Activated B cell treated with CpG ODN at 0.5 μM for 24 hours (primary cell): ENCODE data around the gene TMEM30A. TPM values are rescaled to one million over a fixed set of nuclear protein-coding genes. Genes with fewer than 3 reads are reported as not detected.
A peak's percentile ranks its signal among the peaks of the same experiment; 100 is the strongest.

Experiments
- ATAC-seq: fragments of 200-7000 bp; cut with Tn5 transposase; one replicate; pipeline ENCODE4 v1.10.0; 2021; ENCODE audit warnings: low read depth, mild to moderate bottlenecking, moderate library complexity
- CTCF ChIA-PET: fragments of 350-600 bp; sonication (Branson Sonifier 250); formaldehyde crosslinking; loops from one replicate; lab custom pipeline; 2021; ENCODE audit warnings: antibody characterized with exemption; lab: Charles Lee
- POLR2A ChIA-PET: fragments of 350-600 bp; sonication (Branson Sonifier 250); formaldehyde crosslinking; loops from one replicate; lab custom pipeline; 2021; ENCODE audit warnings: antibody characterized with exemption; lab: Charles Lee
- DNase-seq: peaks from one replicate; pipeline ENCODE4 v3.0.0; 2022
- H3K27ac Mint-ChIP-seq: one replicate; pipeline ENCODE4 v1.8.0; 2020; ENCODE audit warnings: mixed read lengths
- H3K27me3 Mint-ChIP-seq: one replicate; pipeline ENCODE4 v1.8.0; 2021; ENCODE audit warnings: mixed read lengths
- H3K36me3 Mint-ChIP-seq: one replicate; pipeline ENCODE4 v1.8.0; 2021; ENCODE audit warnings: low read depth, mixed read lengths
- H3K4me1 Mint-ChIP-seq: one replicate; pipeline ENCODE4 v1.8.0; 2021; ENCODE audit warnings: mixed read lengths
- H3K4me3 Mint-ChIP-seq: one replicate; pipeline ENCODE4 v1.8.0; 2020; ENCODE audit warnings: mild to moderate bottlenecking, mixed read lengths
- H3K9me3 Mint-ChIP-seq: one replicate; pipeline ENCODE4 v1.8.0; 2020; ENCODE audit warnings: mixed read lengths
- CTCF ChIP-seq: fragments of 200-600 bp; IDR thresholded peaks from one replicate; pipeline ENCODE4 v1.8.0; 2022; ENCODE audit warnings: antibody characterized with exemption, mild to moderate bottlenecking
- intact Hi-C: fragments of 100-400 bp; cut with micrococcal nuclease; formaldehyde crosslinking; loops from one replicate; pipeline ENCODE4 v1.15.1; 2024
- total RNA-seq: library from RNA; stranded (reverse); gene quantifications from 2 replicates; pipeline ENCODE4 v1.2.3, GENCODE V29; 2022

TMEM30A gene
- total RNA-seq, 1 donor from 2014 or later, result 38.7 TPM

DNA sequence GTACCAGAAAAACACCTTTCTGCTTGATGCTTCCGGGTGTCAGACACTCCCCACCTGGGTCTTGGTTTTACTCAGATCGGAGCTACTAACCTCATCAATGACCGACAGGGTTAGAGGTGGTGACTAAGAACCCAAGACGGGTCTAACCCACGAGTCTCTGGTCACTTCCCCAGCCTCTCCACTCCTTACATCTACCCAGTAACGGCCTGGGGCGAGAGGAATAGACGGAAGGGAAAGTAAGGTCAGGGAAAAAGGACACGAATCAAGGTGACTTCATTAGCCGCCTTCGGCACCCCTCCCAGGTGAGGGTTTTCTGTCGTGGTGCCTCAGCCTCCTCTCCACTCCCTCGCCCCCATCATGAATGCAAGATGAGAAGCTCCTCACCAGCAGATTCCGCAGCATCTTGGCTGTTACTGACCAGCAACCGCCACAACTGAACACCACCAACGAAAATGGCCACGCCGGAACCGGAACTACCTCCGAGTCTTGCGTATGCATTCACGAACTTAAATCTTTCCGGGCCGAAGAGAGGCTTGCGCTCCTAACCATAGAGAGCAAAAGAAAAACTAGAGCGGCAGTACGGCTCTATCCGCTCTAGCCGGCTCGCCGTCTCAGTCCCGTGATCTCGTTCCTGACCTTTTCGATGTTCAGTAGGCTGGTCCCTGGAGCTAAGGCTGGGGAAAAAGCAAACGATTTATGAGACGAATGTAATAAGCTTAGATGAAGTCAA is 41.1 kb downstream of the TMEM30A start, which contains the start of gene COX7A2:
TSS of gene COX7A2 (minus strand) at position 469 of the 730 bp plus-strand sequence. CDS start at position 402, 67 bp downstream.
- no peaks in the 10 kb centered on the region for H3K9me3 Mint-ChIP-seq
- ChIA-PET CTCF (interaction anchor here (0.9 to 1.9 kb wide), 4 partner anchors 23 to 1504 kb away, joined by 3 to 7 read pairs (median 4); no protein-coding TSS in a partner anchor), POLR2A (interaction anchor here (0.6 to 2.2 kb wide), 12 partner anchors 8 to 1723 kb away, joined by 3 to 36 read pairs (median 4); partner anchors contain the start of genes SENP6 and TMEM30A)
- ATAC-seq (peak; percentile 97), DNase-seq (peak; percentile 77)
- H3K27ac Mint-ChIP-seq, result peak within 1 kb of the TSS; percentile 95
- TF ChIP-seq CTCF, result no peak
- H3K4me3 Mint-ChIP-seq, result peak within 1 kb of the TSS; percentile 94
- intact Hi-C loops, result loop anchor here (1.0 to 5.0 kb wide), 8 partner anchors 23 to 1933 kb away; partner anchors contain the start of genes EEF1A1, MTO1 and TMEM30A
- H3K27me3 Mint-ChIP-seq, result peaks cover 13% of the 10 kb centered on the region
- H3K4me1 Mint-ChIP-seq, result peaks cover 21% of the 10 kb centered on the region
- H3K36me3 Mint-ChIP-seq, result peaks cover 34% of the 10 kb centered on the region

GRCh38 chr6:75236630-75237029 is 48.0 kb downstream of the TMEM30A start:
- Mint-ChIP-seq H3K27ac (no peak overlapping the region), H3K9me3 (no peaks in the 10 kb centered on the region), H3K4me3 (no peak overlapping the region), H3K27me3 (no peaks in the 10 kb centered on the region), H3K4me1 (peaks cover 8% of the 10 kb centered on the region), H3K36me3 (peaks cover 56% of the 10 kb centered on the region)
- DNase-seq (no peak), ATAC-seq (no peak)
- POLR2A ChIA-PET, result no interaction called here
- intact Hi-C loops, result no loop called here
- TF ChIP-seq CTCF, result no peak
- CTCF ChIA-PET, result interaction anchor here (1.1 kb wide), 1 partner anchor 26 kb away, joined by 3 read pairs; no protein-coding TSS in a partner anchor

DNA sequence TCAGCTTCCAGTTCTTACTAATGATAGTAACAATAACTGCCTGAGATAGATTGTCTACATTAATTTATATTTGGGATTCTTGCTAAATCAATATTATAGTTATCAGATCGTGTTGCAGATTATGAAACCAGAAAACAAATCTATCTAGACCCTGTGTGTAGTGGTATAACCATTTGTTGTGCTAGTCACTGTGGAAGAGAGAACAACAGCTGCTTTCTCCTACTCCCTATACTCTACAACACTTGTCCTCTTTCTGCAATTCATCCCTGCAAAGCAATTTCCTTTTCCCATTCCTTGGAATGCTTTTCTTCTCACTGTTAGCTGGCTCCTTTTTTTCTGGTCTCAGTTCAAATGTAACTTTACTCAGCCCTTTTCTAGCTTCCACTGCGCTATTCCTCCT is 49.3 kb downstream of the TMEM30A start:
- ChIA-PET POLR2A (interaction anchor here (1.2 kb wide), 1 partner anchor 8 kb away, joined by 5 read pairs; the partner anchor contains the start of gene COX7A2), CTCF (interaction anchor here (0.5 kb wide), 1 partner anchor 25 kb away, joined by 3 read pairs; no protein-coding TSS in a partner anchor)
- DNase-seq, result no peak
- H3K36me3 Mint-ChIP-seq, result peaks cover 47% of the 10 kb centered on the region
- TF ChIP-seq CTCF, result no peak
- no peaks in the 10 kb centered on the region for H3K9me3 Mint-ChIP-seq
- H3K27me3 Mint-ChIP-seq, result no peaks in the 10 kb centered on the region
- H3K4me1 Mint-ChIP-seq, result no peaks in the 10 kb centered on the region
- ATAC-seq, result no peak
- H3K27ac Mint-ChIP-seq, result no peak overlapping the region
- no peak overlapping the region for H3K4me3 Mint-ChIP-seq
- intact Hi-C loops, result no loop called here

DNA sequence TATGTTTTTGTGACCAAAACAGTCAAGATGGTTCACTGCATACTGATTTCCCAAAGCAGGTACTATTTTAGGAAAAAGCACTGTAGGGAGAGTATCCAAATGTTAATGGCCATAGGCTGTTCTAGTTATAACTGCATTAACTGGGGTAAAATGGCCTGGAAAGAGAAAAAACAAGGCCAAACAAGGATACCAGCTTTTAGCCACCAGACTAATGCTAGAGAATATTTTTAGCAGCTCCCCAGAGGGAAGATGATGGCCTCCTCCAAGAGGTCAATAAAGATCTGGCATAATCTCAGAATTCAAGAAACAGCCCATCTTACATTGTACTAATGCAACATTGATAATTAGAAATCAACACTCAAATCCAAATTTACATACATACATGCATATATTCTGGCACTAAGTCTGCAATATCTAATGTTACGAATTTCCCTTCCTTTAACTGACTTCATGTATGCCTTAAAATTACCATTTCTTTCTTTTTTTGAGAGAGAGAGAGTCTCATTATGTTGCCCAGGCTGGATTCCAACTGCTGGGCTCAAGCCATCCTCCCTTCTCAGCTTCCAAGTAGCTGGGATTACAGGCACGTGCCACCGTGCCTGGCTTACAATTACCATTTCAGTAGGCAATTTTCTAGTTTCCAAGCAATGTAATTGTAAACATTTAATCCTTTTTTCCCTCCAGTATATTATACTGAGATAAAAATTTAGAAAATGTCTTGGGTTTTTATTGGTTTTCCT is 50.3 kb downstream of the TMEM30A start:
- no peak overlapping the region for H3K4me3 Mint-ChIP-seq
- no peaks in the 10 kb centered on the region for H3K9me3 Mint-ChIP-seq
- DNase-seq, result no peak
- no peaks in the 10 kb centered on the region for H3K4me1 Mint-ChIP-seq
- no peak for TF ChIP-seq CTCF
- ChIA-PET POLR2A (no interaction called here), CTCF (interaction anchor here (0.9 kb wide), 1 partner anchor 23 kb away, joined by 3 read pairs; no protein-coding TSS in a partner anchor)
- ATAC-seq, result no peak
- H3K27me3 Mint-ChIP-seq, result no peaks in the 10 kb centered on the region
- intact Hi-C loops, result no loop called here
- H3K36me3 Mint-ChIP-seq, result peaks cover 39% of the 10 kb centered on the region
- no peak overlapping the region for H3K27ac Mint-ChIP-seq
